Neural progenitor cell (in vitro differentiated cells): Measurements from ENCODE around the gene RORC. TPM values are rescaled to one million over a fixed set of nuclear protein-coding genes. Genes with fewer than 3 reads are reported as not detected.
A peak's percentile ranks its signal among the peaks of the same experiment; 100 is the strongest.

Experiments used
- DNase-seq: peaks from one replicate; pipeline ENCODE4 v3.0.0-alpha.2; 2016; ENCODE audit warnings: low spot score
- H2AFZ ChIP-seq: fragments of 200-600 bp; sonication (generic); replicated peaks from 2 replicates; pipeline ENCODE4 v1.6.1; 2016; ENCODE audit warnings: antibody characterized with exemption
- H3F3A ChIP-seq: fragments of 200-600 bp; sonication (generic); 2 replicates; pipeline ENCODE4 v1.6.1; 2016; ENCODE audit warnings: antibody characterized with exemption, low read depth
- H3K27ac ChIP-seq: fragments of 200-600 bp; sonication (generic); 2 replicates; pipeline ENCODE4 v1.5.1; 2016; ENCODE audit warnings: mild to moderate bottlenecking
- H3K27me3 ChIP-seq: fragments of 200-600 bp; sonication (generic); 2 replicates; pipeline ENCODE4 v1.6.1; 2016; ENCODE audit warnings: mild to moderate bottlenecking, moderate library complexity
- H3K36me3 ChIP-seq: fragments of 200-600 bp; sonication (generic); 2 replicates; pipeline ENCODE4 v1.5.1; 2016
- H3K4me1 ChIP-seq: fragments of 200-600 bp; sonication (generic); 2 replicates; pipeline ENCODE4 v1.6.1; 2016; ENCODE audit warnings: mixed run types
- H3K4me2 ChIP-seq: fragments of 200-600 bp; sonication (generic); 2 replicates; pipeline ENCODE4 v1.6.1; 2016
- H3K4me3 ChIP-seq: fragments of 200-600 bp; sonication (generic); 2 replicates; pipeline ENCODE4 v1.5.1; 2016
- H3K79me2 ChIP-seq: fragments of 200-600 bp; sonication (generic); 2 replicates; pipeline ENCODE4 v1.6.1; 2016; ENCODE audit warnings: low read depth
- H3K9ac ChIP-seq: fragments of 200-600 bp; sonication (generic); 2 replicates; pipeline ENCODE4 v1.6.1; 2016
- H3K9me3 ChIP-seq: fragments of 200-600 bp; sonication (generic); 2 replicates; pipeline ENCODE4 v1.5.1; 2016; ENCODE audit warnings: low read depth
- H4K20me1 ChIP-seq: fragments of 200-600 bp; sonication (generic); 2 replicates; pipeline ENCODE4 v1.6.1; 2016; ENCODE audit warnings: low read depth
- H3K27ac Mint-ChIP-seq: 3 replicates; pipeline ENCODE4 v1.8.0; 2021; ENCODE audit warnings: mixed read lengths
- H3K27me3 Mint-ChIP-seq: 2 replicates; pipeline ENCODE4 v1.8.0; 2022; ENCODE audit warnings: low read depth, mild to moderate bottlenecking, inconsistent platforms, moderate library complexity, mixed read lengths; ENCODE audit not compliant: insufficient read depth
- H3K36me3 Mint-ChIP-seq: 3 replicates; pipeline ENCODE4 v1.8.0; 2021; ENCODE audit warnings: mixed read lengths
- H3K4me1 Mint-ChIP-seq: 3 replicates; pipeline ENCODE4 v1.8.0; 2021; ENCODE audit warnings: mixed read lengths
- H3K4me3 Mint-ChIP-seq: 3 replicates; pipeline ENCODE4 v1.8.0; 2021; ENCODE audit warnings: mild to moderate bottlenecking, moderate library complexity, mixed read lengths
- H3K9me3 Mint-ChIP-seq: 3 replicates; pipeline ENCODE4 v1.8.0; 2020; ENCODE audit warnings: mixed read lengths
- EZH2 ChIP-seq: fragments of 200-600 bp; sonication (generic); IDR thresholded peaks from 2 replicates; pipeline ENCODE4 v1.6.1; 2017; ENCODE audit warnings: antibody characterized with exemption, mild to moderate bottlenecking, moderate library complexity
- EZH2phosphoT487 ChIP-seq: fragments of 200-600 bp; sonication (generic); IDR thresholded peaks from 2 replicates; pipeline ENCODE4 v1.6.1; 2017; ENCODE audit warnings: antibody characterized with exemption
- total RNA-seq: library from RNA; depleted of rRNA; stranded (reverse); fragments of >200 nt; gene quantifications from 2 replicates; pipeline ENCODE4 v1.2.3, GENCODE V29; 2015; ENCODE audit warnings: low replicate concordance
- TF ChIP-seq, protein P1 (sequence below): fragments of 200-600 bp; sonication (generic); IDR thresholded peaks from 2 replicates; pipeline ENCODE4 v1.5.1; 2017; ENCODE audit warnings: antibody characterized with exemption, mild to moderate bottlenecking

Gene RORC
- total RNA-seq, 1 donor from 2014 or later: not detected

DNA sequence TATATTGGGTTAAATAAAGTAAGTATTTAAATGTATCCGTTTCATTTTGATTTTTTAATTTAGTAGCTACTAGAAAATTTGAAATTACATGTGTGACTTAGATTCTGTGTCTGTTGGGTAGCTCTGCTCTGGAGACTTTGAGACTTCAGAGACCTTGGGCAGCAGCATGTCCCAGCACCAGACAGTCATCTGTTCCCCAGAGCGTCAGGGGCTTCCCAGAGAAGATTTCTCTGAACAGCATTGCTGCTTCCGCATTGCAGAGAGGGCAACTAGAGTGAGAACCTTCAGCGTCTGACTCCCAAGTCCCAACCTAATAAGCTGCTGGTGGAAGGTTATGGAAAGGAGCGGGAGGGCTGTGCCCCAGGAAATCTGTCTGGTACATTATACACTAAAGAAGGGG, 33.0 kb downstream of the RORC start:
- Mint-ChIP-seq H3K9me3 (no peaks in the 10 kb centered on the region), H3K4me3 (no peak overlapping the region), H3K27ac (no peak overlapping the region), H3K27me3 (peaks cover 9% of the 10 kb centered on the region), H3K4me1 (peaks cover 15% of the 10 kb centered on the region), H3K36me3 (no peaks in the 10 kb centered on the region)
- Histone ChIP-seq H4K20me1 (no peaks in the 10 kb centered on the region), H3K9ac (peak overlapping the region; percentile 32), H3K9me3 (no peaks in the 10 kb centered on the region), H3K79me2 (no peaks in the 10 kb centered on the region), H3K27me3 (no peaks in the 10 kb centered on the region), H2AFZ (peak overlapping the region; percentile 63), H3K27ac (no peak overlapping the region), H3K4me2 (no peak overlapping the region), H3K4me3 (no peak overlapping the region), H3F3A (peaks cover 10% of the 10 kb centered on the region), H3K36me3 (no peaks in the 10 kb centered on the region), H3K4me1 (peaks cover 10% of the 10 kb centered on the region)
- TF ChIP-seq, protein P1, sequence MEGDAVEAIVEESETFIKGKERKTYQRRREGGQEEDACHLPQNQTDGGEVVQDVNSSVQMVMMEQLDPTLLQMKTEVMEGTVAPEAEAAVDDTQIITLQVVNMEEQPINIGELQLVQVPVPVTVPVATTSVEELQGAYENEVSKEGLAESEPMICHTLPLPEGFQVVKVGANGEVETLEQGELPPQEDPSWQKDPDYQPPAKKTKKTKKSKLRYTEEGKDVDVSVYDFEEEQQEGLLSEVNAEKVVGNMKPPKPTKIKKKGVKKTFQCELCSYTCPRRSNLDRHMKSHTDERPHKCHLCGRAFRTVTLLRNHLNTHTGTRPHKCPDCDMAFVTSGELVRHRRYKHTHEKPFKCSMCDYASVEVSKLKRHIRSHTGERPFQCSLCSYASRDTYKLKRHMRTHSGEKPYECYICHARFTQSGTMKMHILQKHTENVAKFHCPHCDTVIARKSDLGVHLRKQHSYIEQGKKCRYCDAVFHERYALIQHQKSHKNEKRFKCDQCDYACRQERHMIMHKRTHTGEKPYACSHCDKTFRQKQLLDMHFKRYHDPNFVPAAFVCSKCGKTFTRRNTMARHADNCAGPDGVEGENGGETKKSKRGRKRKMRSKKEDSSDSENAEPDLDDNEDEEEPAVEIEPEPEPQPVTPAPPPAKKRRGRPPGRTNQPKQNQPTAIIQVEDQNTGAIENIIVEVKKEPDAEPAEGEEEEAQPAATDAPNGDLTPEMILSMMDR: no peak
- TF ChIP-seq EZH2phosphoT487: no peak
- no peak for TF ChIP-seq EZH2
- no peak for DNase-seq

- Histone ChIP-seq H3K9ac (peak overlapping the region; percentile 12), H3K4me1 (peaks cover 13% of the 10 kb centered on the region), H3K9me3 (no peaks in the 10 kb centered on the region), H3K79me2 (no peaks in the 10 kb centered on the region), H3K27ac (no peak overlapping the region), H3F3A (peaks cover 13% of the 10 kb centered on the region), H3K4me3 (peak overlapping the region; percentile 80), H3K4me2 (peak overlapping the region; percentile 95), H3K27me3 (peaks cover 9% of the 10 kb centered on the region), H3K36me3 (no peaks in the 10 kb centered on the region), H2AFZ (peak overlapping the region; percentile 55), H4K20me1 (no peaks in the 10 kb centered on the region)
- no peaks in the 10 kb centered on the region for H3K9me3 Mint-ChIP-seq
- H3K27me3 Mint-ChIP-seq: peaks cover 7% of the 10 kb centered on the region
- peak overlapping the region; percentile 93 for H3K4me3 Mint-ChIP-seq
- TF ChIP-seq, protein P1: no peak
- TF ChIP-seq EZH2phosphoT487: peak; percentile 50
- DNase-seq: peak; percentile 65
- H3K36me3 Mint-ChIP-seq: no peaks in the 10 kb centered on the region
- peak overlapping the region; percentile 63 for H3K27ac Mint-ChIP-seq
- H3K4me1 Mint-ChIP-seq: peaks cover 17% of the 10 kb centered on the region
These were observed 40.5 kb downstream of the RORC start for GRCh38 chr1:151790940-151791651.

GRCh38 chr1:151790071-151790939, 41.3 kb downstream of the RORC start, which contains the start of gene TDRKH:
TSS of gene TDRKH (minus strand) at chr1:151790500. CDS start at chr1:151783022, 7,478 bp downstream.
- H3K9me3 ChIP-seq: no peaks in the 10 kb centered on the region

More at GRCh38 chr1:151790071-151790939, 41.3 kb downstream of the RORC start, which contains the start of gene TDRKH:
- Histone ChIP-seq H3K36me3 (no peaks in the 10 kb centered on the region), H3K9ac (peak within 1 kb of the TSS; percentile 12), H3K27me3 (peaks cover 9% of the 10 kb centered on the region), H3K4me3 (peak within 1 kb of the TSS; percentile 80), H3F3A (peaks cover 13% of the 10 kb centered on the region), H3K4me1 (peaks cover 13% of the 10 kb centered on the region), H3K27ac (no peak within 1 kb of the TSS), H3K79me2 (no peaks in the 10 kb centered on the region), H2AFZ (peak within 1 kb of the TSS; percentile 93), H3K4me2 (peak within 1 kb of the TSS; percentile 95), H4K20me1 (no peaks in the 10 kb centered on the region)
- DNase-seq: peak; percentile 99
- peak within 1 kb of the TSS; percentile 93 for H3K4me3 Mint-ChIP-seq
- no peaks in the 10 kb centered on the region for H3K36me3 Mint-ChIP-seq
- H3K27me3 Mint-ChIP-seq: peaks cover 6% of the 10 kb centered on the region
- H3K4me1 Mint-ChIP-seq: peaks cover 17% of the 10 kb centered on the region
- TF ChIP-seq, protein P1: peak; percentile 41
- TF ChIP-seq EZH2phosphoT487 (no peak), EZH2 (peak; percentile 18)
- H3K9me3 Mint-ChIP-seq: no peaks in the 10 kb centered on the region
- H3K27ac Mint-ChIP-seq: peak within 1 kb of the TSS; percentile 20
